B cell (primary cell): ENCODE results near the gene DNAJC10. TPM values are rescaled to one million over a fixed set of nuclear protein-coding genes. Genes with fewer than 3 reads are reported as not detected.

Experiments
- ATAC-seq: fragments of 200-7000 bp; cut with Tn5 transposase; one replicate; pipeline ENCODE4 v1.10.0; 2021; ENCODE audit warnings: low read depth, mild to moderate bottlenecking, moderate number of reproducible peaks, moderate library complexity
- CTCF ChIA-PET: fragments of 350-600 bp; sonication (Branson Sonifier 250); formaldehyde crosslinking; loops from one replicate; lab custom pipeline; 2021; ENCODE audit warnings: antibody characterized with exemption, inconsistent platforms; lab: Charles Lee
- POLR2A ChIA-PET: fragments of 350-600 bp; sonication (Branson Sonifier 250); formaldehyde crosslinking; loops from one replicate; lab custom pipeline; 2021; ENCODE audit warnings: antibody characterized with exemption; lab: Charles Lee
- DNase-seq: peaks from one replicate; pipeline ENCODE4 v3.0.0; 2013
- H2AFZ ChIP-seq: 2 replicates; pipeline ENCODE4 v1.6.1; 2012; ENCODE audit warnings: mild to moderate bottlenecking, low read depth, low read length; ENCODE audit not compliant: insufficient read depth, poor library complexity, severe bottlenecking
- H3K27ac ChIP-seq, 2 donors: 1 replicate in 1 of 2; 2 replicates in 1 of 2; pipeline ENCODE4 v1.5.1; 2012 to 2013; ENCODE audit warnings: low read length in 2 of 2, mild to moderate bottlenecking in 2 of 2, moderate library complexity in 1 of 2
- H3K27me3 ChIP-seq, 4 experiments: fragments of 200-600 bp in 1 of 4; sonication (generic) in 1 of 4; replicated peaks in 1 of 4; 1 replicate in 2 of 4; 2 replicates in 2 of 4; pipeline versions ENCODE4 v1.6.1 to v1.7.0; 2013 to 2016; ENCODE audit warnings: low read length in 3 of 4, mild to moderate bottlenecking in 2 of 4, mixed read lengths in 1 of 4, moderate library complexity in 1 of 4; ENCODE audit not compliant: insufficient read depth in 4 of 4, control insufficient read depth in 3 of 4; ENCODE audit errors: control extremely low read depth in 1 of 4
- H3K36me3 ChIP-seq, 2 experiments: replicated peaks in 1 of 2; 1 replicate in 1 of 2; 2 replicates in 1 of 2; pipeline versions ENCODE4 v1.6.1 to v1.7.1; 2013; ENCODE audit warnings: low read length in 1 of 2; ENCODE audit not compliant: insufficient read depth in 2 of 2, control insufficient read depth in 1 of 2; ENCODE audit errors: control extremely low read depth in 1 of 2, extremely low read depth in 1 of 2
- H3K4me1 ChIP-seq, 2 donors: fragments of 200-600 bp in 1 of 2; sonication (generic) in 1 of 2; 1 replicate in 1 of 2; 2 replicates in 1 of 2; pipeline versions ENCODE4 v1.5.1 to v1.6.1; 2013 to 2017; ENCODE audit warnings: low read length in 2 of 2; ENCODE audit not compliant: control insufficient read depth in 2 of 2, insufficient read depth in 2 of 2
- H3K4me2 ChIP-seq: replicated peaks from 2 replicates; pipeline ENCODE3; 2012; ENCODE audit warnings: mild to moderate bottlenecking, low read depth, low read length; ENCODE audit not compliant: poor library complexity, severe bottlenecking
- H3K4me3 ChIP-seq, 5 experiments: fragments of 200-600 bp in 1 of 5; sonication (generic) in 1 of 5; 1 replicate in 3 of 5; 2 replicates in 2 of 5; pipeline versions ENCODE4 v1.5.1 to v1.7.0; 2011 to 2016; ENCODE audit warnings: low read length in 4 of 5, mild to moderate bottlenecking in 4 of 5, low read depth in 2 of 5, control low read depth in 1 of 5, moderate library complexity in 1 of 5; ENCODE audit not compliant: insufficient read depth in 1 of 5; ENCODE audit errors: control extremely low read depth in 1 of 5, extremely low read depth in 1 of 5
- H3K79me2 ChIP-seq: fragments of 200-600 bp; sonication (generic); one replicate; pipeline ENCODE4 v1.6.0; 2016; ENCODE audit warnings: low read length; ENCODE audit not compliant: control insufficient read depth, insufficient read depth
- H3K9ac ChIP-seq: fragments of 200-600 bp; sonication (generic); 2 replicates; pipeline ENCODE4 v1.6.1; 2017; ENCODE audit warnings: mild to moderate bottlenecking, low read length, moderate library complexity
- H3K9me3 ChIP-seq, 3 donors: one replicate each; pipeline versions ENCODE4 v1.6.1 to v1.7.1; 2013; ENCODE audit warnings: low read length in 2 of 3; ENCODE audit not compliant: control insufficient read depth in 2 of 3, insufficient read depth in 1 of 3; ENCODE audit errors: control extremely low read depth in 1 of 3
- H4K20me1 ChIP-seq: 2 replicates; pipeline ENCODE4 v1.6.0; 2012; ENCODE audit warnings: mild to moderate bottlenecking, low read length; ENCODE audit not compliant: insufficient read depth, control insufficient read depth, poor library complexity, severe bottlenecking
- H3K27ac Mint-ChIP-seq: one replicate; pipeline ENCODE4 v1.8.0; 2021; ENCODE audit warnings: mixed read lengths
- H3K27me3 Mint-ChIP-seq: one replicate; pipeline ENCODE4 v1.8.0; 2021; ENCODE audit warnings: mixed read lengths
- H3K4me1 Mint-ChIP-seq: one replicate; pipeline ENCODE4 v1.8.0; 2021; ENCODE audit warnings: mixed read lengths
- H3K4me3 Mint-ChIP-seq: one replicate; pipeline ENCODE4 v1.8.0; 2021; ENCODE audit warnings: mixed read lengths
- H3K9me3 Mint-ChIP-seq: one replicate; pipeline ENCODE4 v1.8.0; 2022; ENCODE audit warnings: mixed read lengths; ENCODE audit not compliant: insufficient read depth
- CTCF ChIP-seq: fragments of 200-600 bp; IDR thresholded peaks from one replicate; pipeline ENCODE4 v1.8.0; 2022; ENCODE audit warnings: antibody characterized with exemption, mild to moderate bottlenecking
- EZH2 ChIP-seq: IDR thresholded peaks from 2 replicates; pipeline ENCODE4 v1.6.1; 2012; ENCODE audit warnings: borderline replicate concordance, low read depth, mild to moderate bottlenecking, moderate library complexity, low read length; ENCODE audit not compliant: insufficient read depth, poor library complexity, severe bottlenecking
- WGBS: methylation state at CpG from one replicate; pipeline ENCODE4 v1.1.5; 2013; ENCODE audit warnings: missing lambda C conversion rate; ENCODE audit not compliant: insufficient coverage; 5-methylcytosine and 5-hydroxymethylcytosine counted together
- intact Hi-C: fragments of 100-400 bp; cut with micrococcal nuclease; formaldehyde crosslinking; loops from one replicate; pipeline ENCODE4 v1.10.0; 2022
- polyA plus RNA-seq: library from polyadenylated mRNA; depleted of rRNA; stranded (reverse); fragments of >200 nt; gene quantifications from 2 replicates; pipeline ENCODE4 v1.2.3, GENCODE V29; 2012
- total RNA-seq, 2 donors: library from RNA; stranded (reverse); fragments of 120-200 nt in 1 of 2; gene quantifications; 1 replicate in 1 of 2; 2 replicates in 1 of 2; pipeline versions ENCODE4 v1.2.3 to v1.2.4, GENCODE V29; 2013 to 2022

The DNAJC10 gene
- total and polyA plus RNA-seq, 2 donors (not counting 1 experiment from before 2014, with no cell fraction given), result 41.3 to 115 TPM

DNA sequence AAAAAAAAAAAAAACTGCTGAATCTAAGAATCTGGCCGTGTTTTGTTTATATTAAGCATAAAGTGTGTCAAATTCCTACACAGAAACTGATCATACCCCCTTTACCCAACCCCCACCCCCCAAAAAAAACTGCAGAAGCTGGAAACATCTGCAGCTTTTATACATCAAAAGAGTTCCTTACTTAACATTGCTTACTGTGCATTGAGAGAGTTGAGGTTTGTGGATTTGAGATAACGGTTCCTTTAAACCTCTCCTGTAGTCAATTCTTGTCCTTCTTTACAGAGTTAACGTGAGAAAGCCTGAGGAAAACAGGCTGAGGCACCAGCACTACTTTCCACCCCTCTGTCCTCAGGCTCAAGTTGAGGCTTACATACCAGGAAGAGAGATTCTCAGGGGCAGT lies 115.9 kb downstream of the DNAJC10 start:
- Histone ChIP-seq H3K27ac (no peak overlapping the region), H3K4me2 (no peak overlapping the region), H3K4me1 (no peaks in the 10 kb centered on the region), H3K36me3 (no peaks in the 10 kb centered on the region), H3K79me2 (no peaks in the 10 kb centered on the region), H2AFZ (no peak overlapping the region), H3K9me3 (no peaks in the 10 kb centered on the region), H3K4me3 (no peak overlapping the region), H4K20me1 (no peaks in the 10 kb centered on the region), H3K9ac (no peak overlapping the region), H3K27me3 (no peaks in the 10 kb centered on the region)
- DNase-seq (no peak), ATAC-seq (no peak)
- Mint-ChIP-seq H3K4me3 (no peak overlapping the region), H3K4me1 (no peaks in the 10 kb centered on the region), H3K9me3 (no peaks in the 10 kb centered on the region), H3K27me3 (peaks cover 6% of the 10 kb centered on the region), H3K27ac (no peak overlapping the region)
- ChIA-PET POLR2A (no interaction called here), CTCF (no interaction called here)
- no peak for TF ChIP-seq EZH2
- TF ChIP-seq CTCF, result no peak
- WGBS, result 100% methylated on average over 1 of the region's 3 CpGs
- intact Hi-C loops, result no loop called here

DNA sequence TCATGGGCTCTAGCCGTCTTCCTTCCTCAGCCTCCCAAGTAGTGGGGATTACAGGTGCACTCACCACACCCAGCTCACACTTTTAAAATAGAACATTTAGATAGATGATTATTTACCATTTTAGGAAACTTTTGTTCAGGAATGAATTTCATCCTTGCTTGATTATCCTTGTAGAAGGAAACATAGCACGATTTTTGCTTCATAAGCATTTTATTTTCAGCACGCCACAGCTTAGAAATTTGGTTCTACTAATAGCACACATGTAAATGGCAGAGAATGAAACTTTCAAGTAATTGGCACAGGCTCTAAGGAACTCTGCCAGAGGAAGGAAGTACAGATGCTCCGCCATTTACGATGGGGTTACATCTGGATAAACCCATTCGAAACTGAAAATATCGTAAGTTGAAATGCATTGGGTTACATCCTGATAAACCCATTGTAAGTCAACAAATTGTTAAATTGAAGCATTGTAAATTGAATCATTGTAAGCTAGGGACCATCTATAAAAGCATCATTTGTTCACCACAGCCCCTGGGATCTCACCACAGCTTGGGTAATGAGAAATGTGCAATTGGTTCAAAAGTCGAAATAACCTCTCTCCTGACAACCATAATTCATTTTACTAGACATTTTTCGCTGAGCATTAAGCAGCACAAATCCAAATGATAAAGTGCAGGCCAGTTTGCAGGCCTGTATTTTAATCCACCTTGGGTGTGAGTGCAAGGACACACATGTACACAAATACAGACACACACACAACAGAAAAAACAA lies 117.2 kb downstream of the DNAJC10 start:
- Histone ChIP-seq H2AFZ (no peak overlapping the region), H3K79me2 (no peaks in the 10 kb centered on the region), H4K20me1 (no peaks in the 10 kb centered on the region), H3K4me1 (no peaks in the 10 kb centered on the region), H3K4me3 (no peak overlapping the region), H3K9me3 (no peaks in the 10 kb centered on the region), H3K27me3 (no peaks in the 10 kb centered on the region), H3K36me3 (no peaks in the 10 kb centered on the region), H3K27ac (no peak overlapping the region), H3K9ac (no peak overlapping the region), H3K4me2 (no peak overlapping the region)
- WGBS, result 98% methylated on average over 4 of the region's 9 CpGs
- CTCF ChIA-PET, result no interaction called here
- ATAC-seq (no peak), DNase-seq (no peak)
- intact Hi-C loops, result no loop called here
- Mint-ChIP-seq H3K4me3 (no peak overlapping the region), H3K27me3 (peaks cover 5% of the 10 kb centered on the region), H3K27ac (no peak overlapping the region), H3K9me3 (no peaks in the 10 kb centered on the region), H3K4me1 (no peaks in the 10 kb centered on the region)
- POLR2A ChIA-PET, result no interaction called here
- TF ChIP-seq CTCF (no peak), EZH2 (no peak)
